ENCODE measurements around the gene ZNF540. TPM values are rescaled to one million over a fixed set of nuclear protein-coding genes. Genes with fewer than 3 reads are reported as not detected.

Gene ZNF540
- total and polyA plus RNA-seq, 9 of the 15 experiments (the other 6 are each of a cell fraction or from before 2014, with no cell fraction given): 0.20 to 0.95 (median 0.44) TPM

- TF ChIP-seq ZBTB34 (CRISPR knock-in tag; IDR thresholded peaks at IDR 0.05) (no peak), ZNF79 (CRISPR knock-in tag; IDR thresholded peaks at IDR 0.05; ENCODE audit: low read depth) (no peak), TCF15 (CRISPR knock-in tag; IDR thresholded peaks at IDR 0.05) (no peak), ZNF347 (CRISPR knock-in tag; IDR thresholded peaks at IDR 0.05; ENCODE audit: low read depth) (no peak), DIDO1 (tag; IDR thresholded peaks at IDR 0.05; ENCODE audit: low read depth) (no peak), EWSR1 (IDR thresholded peaks at IDR 0.05; ENCODE audit: borderline replicate concordance, low read depth, partially characterized antibody) (no peak), MBD2 (IDR thresholded peaks at IDR 0.05; ENCODE audit: borderline replicate concordance, low read depth) (no peak), CCNT2 (IDR thresholded peaks at IDR 0.05; ENCODE audit: borderline replicate concordance, extremely low read depth, insufficient read length, low read depth, low read length) (no peak), MEIS2 (IDR thresholded peaks at IDR 0.05; ENCODE audit: partially characterized antibody) (no peak), CTCF (IDR thresholded peaks at IDR 0.05 in 2 of 3, conservative IDR thresholded peaks at IDR 0.05 in 1 of 3; ENCODE audit: insufficient read depth in 2 of 3, low read depth in 1 of 3, low read length in 3 of 3) (no peak), NR2C1 (IDR thresholded peaks at IDR 0.05) (no peak), NR2C1 (tag; IDR thresholded peaks at IDR 0.05) (no peak), TBP (optimal IDR thresholded peaks at IDR 0.05; ENCODE audit: low read depth, low read length) (no peak)
These were observed 31.2 kb upstream of the ZNF540 start (continued) for GRCh38 chr19:37563518-37563917.

Measured in K562 (cell line).